Stimulated activated CD4-positive, alpha-beta T cell treated with anti-CD3 and anti-CD28 coated beads, Interleukin-15, amount 100 ng/mL, for 48 hours (primary cell): ENCODE results near the gene HSPA12A.

Experiments
- DNase-seq, 2 donors: peaks; one replicate each; pipeline ENCODE4 v3.0.0-alpha.2; 2020; ENCODE audit warnings: low read depth in 2 of 2

HSPA12A gene

DNA sequence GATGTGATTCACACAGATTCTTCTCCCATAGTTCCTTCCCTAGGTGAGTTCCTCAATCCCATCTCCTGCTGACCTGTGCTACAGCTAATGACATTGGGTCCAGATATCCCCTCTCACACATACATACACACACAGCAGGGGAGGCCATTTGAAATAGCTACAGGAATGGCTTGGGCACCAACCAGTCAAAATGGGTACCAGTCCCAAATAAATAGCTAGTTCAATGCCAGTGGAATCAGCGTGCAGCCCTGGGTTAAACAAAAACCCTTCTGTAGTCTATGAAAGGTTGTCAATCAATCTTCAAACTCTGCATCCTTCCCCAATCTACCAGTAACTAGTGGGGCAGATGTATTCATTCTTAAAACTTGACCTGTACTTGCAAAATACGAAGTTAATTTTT lies 112.3 kb downstream of the HSPA12A start:
- no peak for DNase-seq

DNA sequence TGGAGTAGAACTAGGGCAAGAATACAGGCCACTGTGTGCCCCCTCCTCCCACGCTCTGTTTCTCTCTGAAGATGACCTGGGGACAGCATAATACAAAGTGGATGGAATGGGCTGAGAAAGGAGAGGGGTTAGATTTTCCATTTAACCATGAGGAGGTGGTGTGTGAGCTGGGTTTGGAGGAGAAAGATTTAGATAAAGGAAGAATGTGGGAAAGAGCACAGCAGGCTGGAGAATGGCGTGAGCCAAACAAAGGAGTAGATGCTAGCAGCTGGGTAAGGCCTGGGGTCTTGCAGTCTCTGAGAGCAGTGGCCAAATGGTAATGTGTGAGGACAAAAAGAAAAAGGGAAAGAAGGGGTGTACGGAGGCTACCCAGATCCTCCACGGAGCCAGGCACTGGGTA lies 113.0 kb downstream of the HSPA12A start:
- DNase-seq: no peak

GRCh38 chr10:116627386-116627933 lies 114.9 kb downstream of the HSPA12A start:
- DNase-seq: no peak

- DNase-seq: no peak
These were observed 115.6 kb downstream of the HSPA12A start for GRCh38 chr10:116626815-116627214.

DNA sequence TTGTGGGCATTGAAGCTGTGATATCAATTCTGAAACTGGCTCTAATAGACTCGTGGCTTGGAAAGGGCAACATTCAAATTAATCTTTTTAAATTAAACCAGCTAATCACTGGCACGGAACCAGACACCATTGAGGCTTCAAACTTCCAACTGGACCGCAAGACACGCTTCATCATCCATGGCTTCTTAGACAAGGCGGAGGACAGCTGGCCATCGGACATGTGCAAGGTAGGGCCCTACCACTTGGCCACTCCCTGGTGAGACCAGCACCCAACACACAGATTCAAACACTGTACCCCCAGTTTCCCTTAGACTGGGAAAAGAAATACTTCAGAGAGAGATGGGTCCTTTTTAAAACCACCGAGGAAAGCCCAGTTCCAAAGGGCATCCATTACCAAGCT lies 116.5 kb downstream of the HSPA12A start:
- DNase-seq: no peak

DNA sequence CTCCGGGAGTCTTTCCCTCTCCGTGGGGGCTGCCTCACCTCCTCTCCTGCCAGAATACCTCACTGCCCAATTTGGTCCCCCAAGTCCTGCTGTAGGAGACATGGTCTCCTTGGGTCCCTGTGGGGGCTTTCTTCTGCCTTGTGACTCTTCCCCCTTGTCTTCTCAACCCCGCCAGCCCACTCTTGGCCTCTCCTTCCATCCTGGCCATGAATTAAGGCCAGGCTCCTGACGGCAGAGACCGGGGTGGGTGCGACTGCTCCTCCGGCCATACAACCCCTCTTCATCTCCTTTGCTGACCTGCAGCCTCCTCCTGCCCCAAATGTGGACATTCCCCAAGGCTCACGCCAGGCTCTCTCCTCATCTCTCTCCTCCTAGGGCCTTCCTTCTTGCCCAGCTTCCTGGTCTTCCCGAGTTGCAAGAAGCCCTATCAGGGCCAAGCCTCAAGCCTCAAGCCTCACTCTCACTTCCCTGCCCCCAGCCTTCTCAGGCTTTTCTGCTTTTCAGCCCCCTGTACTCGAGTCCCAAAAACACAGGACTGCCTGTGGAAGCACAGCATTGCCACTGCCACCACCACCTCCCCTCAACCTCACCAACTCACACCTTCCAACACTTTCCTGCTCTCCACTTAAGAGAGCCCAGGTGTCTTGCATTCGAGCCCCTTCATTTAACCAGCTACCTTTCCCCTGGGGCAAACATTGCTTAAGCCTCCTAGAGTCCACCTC lies 120.3 kb downstream of the HSPA12A start:
- DNase-seq: no peak

GRCh38 chr10:116621476-116621875 lies 120.9 kb downstream of the HSPA12A start:
- DNase-seq: no peak
